HEK293 (cell line): ENCODE results near the gene HOXA11.

ENCODE experiments used
- GLI2 ChIP-seq: fragments of 450-650 bp; formaldehyde crosslinking; IDR thresholded peaks from 2 replicates; pipeline ENCODE4; 2017; ENCODE audit warnings: missing biosample characterization, missing genetic modification characterization, low read depth, borderline replicate concordance
- IKZF3 ChIP-seq: fragments of 450-650 bp; IDR thresholded peaks from 2 replicates; pipeline ENCODE4 v1.5.0; 2018; ENCODE audit warnings: missing biosample characterization, mild to moderate bottlenecking, missing genetic modification characterization, moderate library complexity
- REPIN1 ChIP-seq: fragments of 450-650 bp; formaldehyde crosslinking; IDR thresholded peaks from 2 replicates; pipeline ENCODE4 v1.5.1; 2017; ENCODE audit warnings: missing biosample characterization, missing genetic modification characterization, low read depth
- ZBTB11 ChIP-seq: fragments of 450-650 bp; formaldehyde crosslinking; conservative IDR thresholded peaks from 2 replicates; pipeline ENCODE4 v1.5.1; 2016; ENCODE audit warnings: low read depth, missing biosample characterization, missing genetic modification characterization
- ZBTB20 ChIP-seq: fragments of 450-650 bp; formaldehyde crosslinking; IDR thresholded peaks from 2 replicates; pipeline ENCODE4 v1.5.1; 2016; ENCODE audit warnings: missing biosample characterization, missing genetic modification characterization
- ZBTB6 ChIP-seq: fragments of 450-650 bp; formaldehyde crosslinking; IDR thresholded peaks from 2 replicates; pipeline ENCODE4 v1.5.1; 2017; ENCODE audit warnings: missing biosample characterization, missing genetic modification characterization
- ZNF10 ChIP-seq: fragments of 450-650 bp; formaldehyde crosslinking; IDR thresholded peaks from 2 replicates; pipeline ENCODE4 v1.5.1; 2017; ENCODE audit warnings: missing biosample characterization, missing genetic modification characterization
- ZNF138 ChIP-seq: fragments of 450-650 bp; formaldehyde crosslinking; IDR thresholded peaks from 2 replicates; pipeline ENCODE4 v1.5.1; 2016; ENCODE audit warnings: missing biosample characterization, missing genetic modification characterization, borderline replicate concordance
- ZNF211 ChIP-seq: fragments of 450-650 bp; formaldehyde crosslinking; IDR thresholded peaks from 2 replicates; pipeline ENCODE4 v1.5.1; 2016; ENCODE audit warnings: low read depth, missing biosample characterization, missing genetic modification characterization
- ZNF221 ChIP-seq: fragments of 450-650 bp; formaldehyde crosslinking; IDR thresholded peaks from 2 replicates; pipeline ENCODE4 v1.5.1; 2017; ENCODE audit warnings: missing biosample characterization, missing genetic modification characterization, borderline replicate concordance
- ZNF274 ChIP-seq, 2 experiments: fragments of 200-500 bp in 1 of 2; fragments of 450-650 bp in 1 of 2; sonication (Bioruptor generic) in 1 of 2; formaldehyde crosslinking in 1 of 2; IDR thresholded peaks; 2 replicates each; pipeline versions ENCODE4 v1.5.1 to v1.6.1; 2014 to 2016; ENCODE audit warnings: borderline replicate concordance in 1 of 2, inconsistent platforms in 1 of 2, low read length in 1 of 2, missing biosample characterization in 1 of 2, missing genetic modification characterization in 1 of 2
- ZNF280C ChIP-seq: fragments of 450-650 bp; formaldehyde crosslinking; IDR thresholded peaks from 2 replicates; pipeline ENCODE4 v1.5.1; 2016; ENCODE audit warnings: missing biosample characterization, missing genetic modification characterization
- ZNF37A ChIP-seq: fragments of 450-650 bp; IDR thresholded peaks from 2 replicates; pipeline ENCODE4 v1.5.1; 2018; ENCODE audit warnings: missing biosample characterization, missing genetic modification characterization
- ZNF398 ChIP-seq: fragments of 450-650 bp; formaldehyde crosslinking; IDR thresholded peaks from 2 replicates; pipeline ENCODE4 v1.5.1; 2017; ENCODE audit warnings: missing biosample characterization, missing genetic modification characterization
- ZNF488 ChIP-seq: fragments of 450-650 bp; formaldehyde crosslinking; IDR thresholded peaks from 2 replicates; pipeline ENCODE4 v1.5.1; 2016; ENCODE audit warnings: missing biosample characterization, missing genetic modification characterization
- ZNF626 ChIP-seq: fragments of 450-650 bp; sonication (Bioruptor Pico); formaldehyde crosslinking; IDR thresholded peaks from 2 replicates; pipeline ENCODE4 v1.5.1; 2018; ENCODE audit warnings: missing biosample characterization, missing genetic modification characterization, inconsistent platforms
- ZNF704 ChIP-seq: fragments of 450-650 bp; formaldehyde crosslinking; IDR thresholded peaks from 2 replicates; pipeline ENCODE4 v1.5.1; 2016; ENCODE audit warnings: missing biosample characterization, missing genetic modification characterization
- ZNF791 ChIP-seq: fragments of 450-650 bp; formaldehyde crosslinking; IDR thresholded peaks from 2 replicates; pipeline ENCODE4 v1.5.1; 2016; ENCODE audit warnings: missing biosample characterization, missing genetic modification characterization
- ZNF837 ChIP-seq: fragments of 450-650 bp; formaldehyde crosslinking; IDR thresholded peaks from 2 replicates; pipeline ENCODE4 v1.5.1; 2016; ENCODE audit warnings: missing biosample characterization, missing genetic modification characterization

Gene HOXA11

GRCh38 chr7:27145914-27146412, 39.1 kb downstream of the HOXA11 start (continued):
- TF ChIP-seq ZNF398 (no peak), ZBTB20 (tag by site-specific recombination) (no peak), REPIN1 (tag by site-specific recombination) (no peak), ZNF37A (tag by site-specific recombination) (no peak), ZNF211 (tag by site-specific recombination) (no peak), ZBTB6 (tag by site-specific recombination) (no peak), ZNF274 (IDR thresholded peaks at IDR 0.05; ENCODE audit: low read length) (no peak), ZNF274 (tag by site-specific recombination; IDR thresholded peaks at IDR 0.05; ENCODE audit: borderline replicate concordance) (no peak), ZNF704 (tag by site-specific recombination) (no peak), ZNF791 (no peak), GLI2 (no peak), ZNF138 (tag by site-specific recombination) (no peak), IKZF3 (tag by site-specific recombination) (no peak), ZBTB11 (tag by site-specific recombination) (no peak), ZNF837 (no peak), ZNF488 (tag by site-specific recombination) (no peak), ZNF221 (tag by site-specific recombination) (no peak), ZNF280C (tag by site-specific recombination) (no peak), ZNF626 (no peak), ZNF10 (tag by site-specific recombination) (no peak)
- TF ChIP-seq, all 188 proteins: peak for 11
